ENCODE data around the gene TNFAIP3.
"Not testable (repeated sequence)": the region's sequence is repeated elsewhere in the genome, so short reads cannot be mapped to it uniquely, and the experiment has no call there.

TNFAIP3 gene

GRCh38 chr6:137866914-137867684 is at the start of gene TNFAIP3:
TNFAIP3 (plus strand) TSS chr6:137867259; CDS start chr6:137871228, 3,969 bp downstream.
- DNase-seq = peak; percentile 15

- no peak for DNase-seq
Observed at GRCh38 chr6:137818440-137818839, 48.6 kb upstream of the TNFAIP3 start.

- no peak for DNase-seq
Observed at GRCh38 chr6:137819740-137820139, 47.3 kb upstream of the TNFAIP3 start.

- no peak for DNase-seq
Observed at GRCh38 chr6:137820425-137820824, 46.6 kb upstream of the TNFAIP3 start.

GRCh38 chr6:137820952-137821351 is 46.1 kb upstream of the TNFAIP3 start:
- DNase-seq = no peak

- DNase-seq = no peak
Observed at GRCh38 chr6:137821491-137821890, 45.6 kb upstream of the TNFAIP3 start.

GRCh38 chr6:137823826-137824555 is 43.1 kb upstream of the TNFAIP3 start:
- DNase-seq = no peak

- DNase-seq = no peak
Observed at GRCh38 chr6:137824556-137824879, 42.5 kb upstream of the TNFAIP3 start.

GRCh38 chr6:137824896-137825295 is 42.2 kb upstream of the TNFAIP3 start:
- DNase-seq = no peak

- DNase-seq = no peak
Observed at GRCh38 chr6:137827411-137827940, 39.6 kb upstream of the TNFAIP3 start.

GRCh38 chr6:137827977-137828810 is 38.9 kb upstream of the TNFAIP3 start:
- DNase-seq = no peak

- no peak for DNase-seq
Observed at GRCh38 chr6:137829641-137830083, 37.4 kb upstream of the TNFAIP3 start.

GRCh38 chr6:137830511-137830911 is 36.5 kb upstream of the TNFAIP3 start:
- DNase-seq = no peak

- no peak for DNase-seq
Observed at GRCh38 chr6:137832110-137832509, 34.9 kb upstream of the TNFAIP3 start.

- DNase-seq = no peak
Observed at GRCh38 chr6:137834508-137834907, 32.6 kb upstream of the TNFAIP3 start.

GRCh38 chr6:137836788-137837187 is 30.3 kb upstream of the TNFAIP3 start:
- no peak for DNase-seq

GRCh38 chr6:137838090-137838489 is 29.0 kb upstream of the TNFAIP3 start:
- not testable (repeated sequence) for DNase-seq

GRCh38 chr6:137838597-137838996 is 28.5 kb upstream of the TNFAIP3 start:
- not testable (repeated sequence) for DNase-seq

- DNase-seq = no peak
Observed at GRCh38 chr6:137839076-137839475, 28.0 kb upstream of the TNFAIP3 start.

GRCh38 chr6:137840252-137840651 is 26.8 kb upstream of the TNFAIP3 start:
- DNase-seq = no peak

- no peak for DNase-seq
Observed at GRCh38 chr6:137843211-137843610, 23.8 kb upstream of the TNFAIP3 start.

- DNase-seq = not testable (repeated sequence)
Observed at GRCh38 chr6:137844327-137844726, 22.7 kb upstream of the TNFAIP3 start.

- DNase-seq = not testable (repeated sequence)
Observed at GRCh38 chr6:137844773-137845172, 22.3 kb upstream of the TNFAIP3 start.

All from NCI-H1436 treated with DMSO at 0.1 percent for 48 hours (cell line).